ENCODE measurements around the gene KLLN. TPM values are rescaled to one million over a fixed set of nuclear protein-coding genes. Genes with fewer than 3 reads are reported as not detected.
"Not testable (repeated sequence)": the region's sequence is repeated elsewhere in the genome, so short reads cannot be mapped to it uniquely, and the experiment has no call there.

Gene KLLN
- total and polyA plus RNA-seq, 2 donors (not counting 1 experiment from before 2014, with no cell fraction given) = 0.49 to 0.66 TPM

GRCh38 chr10:87829986-87830729 lies 33.2 kb downstream of the KLLN start:
- H3K27ac ChIP-seq (ENCODE audit: insufficient read depth, low read length) = no peak overlapping the region
- no peaks in the 10 kb centered on the region for H3K4me1 ChIP-seq (ENCODE audit: control insufficient read depth, extremely low read depth, insufficient read depth, low read length)
- no peaks in the 10 kb centered on the region for H3K9me3 ChIP-seq (ENCODE audit: control insufficient read depth, insufficient read depth, low read depth, low read length)
- TF ChIP-seq EZH2 (IDR thresholded peaks at IDR 0.05; ENCODE audit: low read length, missing control alignments) (no peak), CTCF (conservative IDR thresholded peaks at IDR 0.05 in 1 of 2, IDR thresholded peaks at IDR 0.05 in 1 of 2; ENCODE audit: low read depth in 1 of 2, low read length in 2 of 2) (no peak)
- H3K27me3 ChIP-seq (ENCODE audit: control insufficient read depth, insufficient read depth, low read length) = no peaks in the 10 kb centered on the region
- no peak overlapping the region for H3K4me2 ChIP-seq (ENCODE audit: extremely low read depth, insufficient read depth, low read length)
- H3K36me3 ChIP-seq (ENCODE audit: control insufficient read depth, insufficient read depth, low read length) = no peaks in the 10 kb centered on the region
- H3K9ac ChIP-seq (ENCODE audit: insufficient read depth, low read length) = no peak overlapping the region
- H4K20me1 ChIP-seq (ENCODE audit: control insufficient read depth, extremely low read depth, insufficient read depth, low read length) = no peaks in the 10 kb centered on the region
- no peak overlapping the region for H2AFZ ChIP-seq (ENCODE audit: low read length)
- H3K79me2 ChIP-seq (ENCODE audit: control insufficient read depth, insufficient read depth, low read length) = no peaks in the 10 kb centered on the region
- peak in 1 of 2 donors; percentile 9 for DNase-seq (ENCODE audit: low read depth in 2 of 2)
- no peak overlapping the region for H3K4me3 ChIP-seq (replicated peaks in 1 of 4; ENCODE audit: control extremely low read depth in 1 of 4, insufficient read depth in 1 of 4, low read depth in 3 of 4, low read length in 4 of 4)

- not testable (repeated sequence) for H3K4me3 ChIP-seq (replicated peaks in 1 of 4; ENCODE audit: control extremely low read depth in 1 of 4, insufficient read depth in 1 of 4, low read depth in 3 of 4, low read length in 4 of 4); H3K4me1 ChIP-seq (ENCODE audit: control insufficient read depth, extremely low read depth, insufficient read depth, low read length); DNase-seq (ENCODE audit: low read depth in 2 of 2); H2AFZ ChIP-seq (ENCODE audit: low read length); H3K27ac ChIP-seq (ENCODE audit: insufficient read depth, low read length); H3K9me3 ChIP-seq (ENCODE audit: control insufficient read depth, insufficient read depth, low read depth, low read length); H3K4me2 ChIP-seq (ENCODE audit: extremely low read depth, insufficient read depth, low read length); H4K20me1 ChIP-seq (ENCODE audit: control insufficient read depth, extremely low read depth, insufficient read depth, low read length); H3K27me3 ChIP-seq (ENCODE audit: control insufficient read depth, insufficient read depth, low read length); H3K36me3 ChIP-seq (ENCODE audit: control insufficient read depth, insufficient read depth, low read length); H3K79me2 ChIP-seq (ENCODE audit: control insufficient read depth, insufficient read depth, low read length); H3K9ac ChIP-seq (ENCODE audit: insufficient read depth, low read length)
These were observed 34.3 kb downstream of the KLLN start for GRCh38 chr10:87829051-87829450.

- DNase-seq (ENCODE audit: low read depth in 2 of 2) = no peak
- H3K36me3 ChIP-seq (ENCODE audit: control insufficient read depth, insufficient read depth, low read length) = no peaks in the 10 kb centered on the region
- no peak overlapping the region for H3K4me3 ChIP-seq (replicated peaks in 1 of 4; ENCODE audit: control extremely low read depth in 1 of 4, insufficient read depth in 1 of 4, low read depth in 3 of 4, low read length in 4 of 4)
- H4K20me1 ChIP-seq (ENCODE audit: control insufficient read depth, extremely low read depth, insufficient read depth, low read length) = no peaks in the 10 kb centered on the region
- no peaks in the 10 kb centered on the region for H3K4me1 ChIP-seq (ENCODE audit: control insufficient read depth, extremely low read depth, insufficient read depth, low read length)
- H3K9me3 ChIP-seq (ENCODE audit: control insufficient read depth, insufficient read depth, low read depth, low read length) = no peaks in the 10 kb centered on the region
- H3K27me3 ChIP-seq (ENCODE audit: control insufficient read depth, insufficient read depth, low read length) = no peaks in the 10 kb centered on the region
- no peak overlapping the region for H2AFZ ChIP-seq (ENCODE audit: low read length)
- H3K79me2 ChIP-seq (ENCODE audit: control insufficient read depth, insufficient read depth, low read length) = no peaks in the 10 kb centered on the region
- H3K9ac ChIP-seq (ENCODE audit: insufficient read depth, low read length) = no peak overlapping the region
- H3K27ac ChIP-seq (ENCODE audit: insufficient read depth, low read length) = no peak overlapping the region
- no peak overlapping the region for H3K4me2 ChIP-seq (ENCODE audit: extremely low read depth, insufficient read depth, low read length)
- no peak for TF ChIP-seq CTCF (conservative IDR thresholded peaks at IDR 0.05 in 1 of 2, IDR thresholded peaks at IDR 0.05 in 1 of 2; ENCODE audit: low read depth in 1 of 2, low read length in 2 of 2)
- no peak for TF ChIP-seq EZH2 (IDR thresholded peaks at IDR 0.05; ENCODE audit: low read length, missing control alignments)
These were observed 35.7 kb downstream of the KLLN start for GRCh38 chr10:87827681-87828080.
